HepG2 (cell line): Measurements from ENCODE around the gene TMEM178A.

Experiments used
- ATF2 ChIP-seq: sonication (generic); formaldehyde crosslinking; IDR thresholded peaks from 2 replicates; pipeline ENCODE4 v1.4.0; 2020; ENCODE audit warnings: missing genetic modification reagents
- MED13 ChIP-seq: sonication (generic); formaldehyde crosslinking; IDR thresholded peaks from 2 replicates; pipeline ENCODE4 v1.5.0; 2020; ENCODE audit warnings: missing genetic modification reagents
- MTF1 ChIP-seq: sonication (generic); formaldehyde crosslinking; IDR thresholded peaks from 2 replicates; pipeline ENCODE4 v1.5.0; 2020; ENCODE audit warnings: missing genetic modification reagents
- RNF2 ChIP-seq: fragments of 450-650 bp; conservative IDR thresholded peaks from 2 replicates; pipeline ENCODE4 v1.6.1; 2016; ENCODE audit warnings: low read depth
- ZNF501 ChIP-seq: sonication (generic); formaldehyde crosslinking; IDR thresholded peaks from 2 replicates; pipeline ENCODE4 v1.5.1; 2020; ENCODE audit warnings: mild to moderate bottlenecking, moderate library complexity, missing genetic modification reagents

DNA sequence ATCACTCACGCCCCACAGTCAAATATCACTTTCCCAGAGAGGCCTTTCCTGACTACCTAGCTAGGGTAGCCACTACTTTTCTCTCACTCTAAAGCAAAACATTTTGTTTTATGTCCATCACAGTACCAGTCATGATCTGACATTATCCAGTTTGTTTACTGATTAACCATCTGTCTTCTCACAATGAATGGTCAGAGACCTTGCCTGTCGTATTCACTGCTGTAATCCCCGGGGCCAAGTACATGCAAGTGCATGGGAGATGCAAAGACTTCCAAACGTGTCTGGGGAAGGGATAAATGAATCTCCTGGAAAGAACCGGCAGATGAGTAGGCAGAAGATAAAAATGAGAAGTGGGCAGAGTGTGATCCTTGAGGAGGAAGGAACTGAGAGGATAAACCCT lies 73.7 kb downstream of the TMEM178A start:
- TF ChIP-seq MED13 (no peak), ATF2 (CRISPR knock-in tag) (no peak), ZNF501 (CRISPR knock-in tag) (no peak), MTF1 (no peak), RNF2 (no peak)
